Stimulated activated CD8-positive, alpha-beta memory T cell treated with anti-CD3 and anti-CD28 coated beads, Interleukin-15, amount 100 ng/mL, for 1 hour (primary cell): ENCODE data around the gene BCL11B.
A peak's percentile ranks its signal among the peaks of the same experiment; 100 is the strongest.

ENCODE experiments used
- DNase-seq: peaks from one replicate; pipeline ENCODE4 v3.0.0-alpha.2; 2020; ENCODE audit warnings: low read depth

BCL11B gene

DNA sequence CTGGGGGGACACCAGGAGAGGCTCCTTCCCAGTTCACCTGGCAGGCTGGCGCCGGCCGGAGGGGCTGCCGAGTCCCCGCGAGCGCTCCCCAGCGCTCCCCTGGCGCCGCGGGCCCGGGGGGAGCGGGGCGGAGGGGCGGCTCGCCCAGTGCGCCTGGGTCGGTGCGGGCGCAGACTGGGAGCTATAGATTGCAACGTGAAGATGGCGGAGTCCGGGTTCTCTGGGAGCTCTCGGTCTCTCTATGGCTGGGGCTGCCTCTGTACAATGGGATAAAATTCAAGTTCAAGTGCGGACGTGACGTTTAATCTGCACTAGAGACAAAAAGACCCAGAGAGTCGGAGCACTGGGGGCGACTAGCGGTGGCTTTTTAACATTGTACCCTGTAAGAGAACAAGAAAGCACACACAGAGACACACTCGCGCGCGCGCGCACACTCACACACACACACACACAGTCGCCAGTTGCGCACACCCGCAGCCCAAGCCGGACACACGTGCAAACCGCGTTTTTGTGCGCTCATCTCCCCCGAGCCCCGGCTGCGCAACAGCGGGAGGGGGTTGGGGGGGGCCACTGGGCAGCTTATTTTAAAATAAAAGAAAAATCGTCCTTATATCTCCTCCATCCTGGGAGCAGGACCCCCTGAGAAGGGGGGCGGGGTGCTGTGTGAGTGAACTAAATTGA lies at the start of gene BCL11B:
Gene BCL11B, minus strand, starts transcription at position 247 of the 681 bp plus-strand sequence. CDS start 979 bp downstream, outside the sequence.
- peak; percentile 75 for DNase-seq

GRCh38 chr14:99321236-99321925 lies 49.4 kb upstream of the BCL11B start:
- DNase-seq: no peak

DNA sequence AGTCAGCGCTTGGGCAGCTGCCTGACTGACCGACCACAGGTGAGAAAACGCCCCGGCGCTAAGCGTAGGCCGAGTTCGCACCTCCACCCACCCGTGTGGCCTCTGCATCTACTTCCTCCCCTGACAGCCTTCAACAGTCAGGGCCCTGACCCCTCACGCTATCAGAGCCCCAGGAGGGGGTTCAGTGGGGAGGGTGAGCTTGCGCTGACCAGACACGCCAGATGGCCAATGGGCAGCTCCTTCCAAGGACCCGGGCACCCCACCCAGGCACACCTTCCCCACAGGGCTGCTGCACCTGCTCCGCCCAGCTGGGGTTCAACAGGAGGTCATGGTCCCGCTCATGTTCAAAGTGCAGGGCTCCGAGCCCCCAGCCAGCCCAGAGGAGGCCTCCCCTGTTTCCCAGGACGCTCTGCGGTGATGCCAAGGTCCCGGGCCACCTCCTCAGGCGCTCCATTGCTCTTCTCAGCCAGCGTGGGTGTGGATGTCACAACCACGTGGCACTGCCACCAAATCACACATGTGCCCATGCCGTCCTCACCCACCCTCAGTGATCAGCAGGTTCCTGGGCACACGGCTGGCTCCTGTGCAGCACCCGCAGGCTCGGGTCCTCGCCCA lies 48.7 kb upstream of the BCL11B start:
- no peak for DNase-seq

GRCh38 chr14:99320105-99320572 lies 48.1 kb upstream of the BCL11B start:
- peak; percentile 25 for DNase-seq

GRCh38 chr14:99318959-99319295 lies 46.9 kb upstream of the BCL11B start:
- no peak for DNase-seq

DNA sequence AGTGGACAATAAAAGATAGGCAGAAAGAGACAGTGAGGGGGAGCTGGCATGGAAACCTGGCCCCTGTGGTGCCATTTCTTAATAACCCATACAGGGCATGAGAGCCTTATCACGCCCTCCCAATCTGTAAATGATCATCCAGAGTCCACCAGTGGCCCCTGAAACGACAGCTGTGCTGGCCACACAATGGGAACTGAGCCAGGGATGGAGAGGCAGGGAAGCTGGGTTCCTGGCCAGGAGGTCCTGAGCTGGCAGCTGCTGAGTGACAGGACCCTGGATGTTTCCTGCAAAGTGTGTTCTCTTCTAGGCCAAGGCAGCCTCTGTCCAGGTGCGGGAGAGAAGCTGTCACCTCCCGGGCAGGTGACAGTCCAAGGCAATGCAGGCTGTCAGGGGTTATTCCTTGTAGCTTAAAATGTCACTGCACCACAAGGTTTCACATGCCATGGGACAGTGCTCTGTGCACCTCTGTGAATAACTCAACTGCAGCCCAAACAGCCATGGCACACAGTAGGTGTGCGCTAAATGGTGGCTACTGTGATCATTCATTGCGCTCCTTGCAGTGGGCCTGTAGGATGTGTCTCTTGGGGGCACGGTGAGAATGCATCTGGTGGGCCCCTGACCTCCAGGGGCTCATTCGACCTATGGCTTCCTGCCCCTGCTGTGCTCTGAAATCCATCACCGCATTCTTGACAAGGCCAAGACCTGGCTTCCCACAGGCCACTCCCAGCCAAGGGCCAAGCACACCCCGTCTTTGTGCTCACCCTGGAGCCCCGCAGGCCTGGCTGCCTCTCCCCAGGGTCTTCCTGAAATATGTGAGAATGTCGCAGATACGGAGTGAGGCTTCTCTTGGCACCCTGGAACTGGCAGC lies 46.3 kb upstream of the BCL11B start:
- no peak for DNase-seq

DNA sequence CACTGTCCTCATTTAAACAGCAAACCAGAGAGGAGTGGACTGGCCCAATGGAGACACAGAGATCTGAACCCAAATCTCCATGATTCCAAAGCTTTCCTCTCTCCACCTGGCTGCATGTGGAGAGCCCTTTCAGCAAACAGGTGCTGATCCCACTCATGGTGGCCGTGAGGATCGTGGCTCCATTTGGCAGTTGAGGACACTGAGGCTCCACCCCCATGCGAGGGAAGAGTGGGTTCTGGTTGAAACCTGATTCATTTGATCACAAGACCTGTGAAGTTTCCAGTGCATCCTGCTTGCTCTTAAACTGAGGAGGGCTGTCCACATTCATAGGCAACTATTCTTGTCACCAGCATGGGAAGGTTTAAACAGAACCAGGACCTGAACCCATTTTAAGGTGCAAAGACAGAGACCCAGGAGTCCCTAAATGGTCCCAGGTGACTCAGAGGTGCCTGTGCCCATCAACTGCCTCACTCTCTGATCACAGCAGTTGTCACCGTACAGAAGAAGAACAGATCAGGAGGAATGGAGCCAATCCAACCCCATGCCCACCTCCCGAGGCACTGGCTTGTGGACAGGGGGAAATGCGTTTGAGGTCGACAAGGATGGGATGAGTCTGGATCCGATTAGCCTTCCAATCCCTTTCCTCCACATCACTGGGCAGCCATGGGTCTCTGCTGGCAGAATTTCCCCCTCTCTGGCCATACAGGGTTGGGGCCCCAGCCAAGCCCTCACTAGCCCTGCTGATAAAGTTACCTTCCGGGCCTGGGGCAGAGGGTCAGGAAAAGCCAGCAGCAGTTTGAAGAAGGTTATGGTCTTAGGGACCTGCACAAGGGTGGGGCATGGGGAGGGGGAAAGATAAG lies 45.5 kb upstream of the BCL11B start:
- DNase-seq: no peak

GRCh38 chr14:99316281-99317163 lies 44.5 kb upstream of the BCL11B start:
- DNase-seq: no peak

- no peak for DNase-seq
Observed at GRCh38 chr14:99315197-99315596, 43.2 kb upstream of the BCL11B start.

- no peak for DNase-seq
Observed at GRCh38 chr14:99314623-99315022, 42.6 kb upstream of the BCL11B start.

DNA sequence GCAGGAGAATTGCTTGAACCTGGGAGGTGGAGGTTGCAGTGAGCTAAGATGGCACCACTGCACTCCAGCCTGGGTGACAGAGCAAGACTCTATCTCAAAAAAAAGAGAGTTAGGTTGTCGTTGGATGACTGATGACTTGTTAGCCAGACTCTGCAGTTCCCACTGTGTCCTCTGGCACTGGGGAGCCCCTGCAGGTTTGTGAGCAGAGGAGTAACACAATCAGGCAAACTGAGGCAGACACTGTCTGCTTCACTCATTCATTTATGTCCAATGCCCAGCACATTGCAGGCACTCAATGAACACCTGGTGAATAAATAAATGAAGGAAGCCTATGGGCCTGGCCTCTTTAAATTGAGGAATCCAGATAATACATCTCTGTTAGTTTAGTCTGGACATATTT lies 41.2 kb upstream of the BCL11B start:
- no peak for DNase-seq

- DNase-seq: no peak
Observed at GRCh38 chr14:99312106-99312505, 40.1 kb upstream of the BCL11B start.

DNA sequence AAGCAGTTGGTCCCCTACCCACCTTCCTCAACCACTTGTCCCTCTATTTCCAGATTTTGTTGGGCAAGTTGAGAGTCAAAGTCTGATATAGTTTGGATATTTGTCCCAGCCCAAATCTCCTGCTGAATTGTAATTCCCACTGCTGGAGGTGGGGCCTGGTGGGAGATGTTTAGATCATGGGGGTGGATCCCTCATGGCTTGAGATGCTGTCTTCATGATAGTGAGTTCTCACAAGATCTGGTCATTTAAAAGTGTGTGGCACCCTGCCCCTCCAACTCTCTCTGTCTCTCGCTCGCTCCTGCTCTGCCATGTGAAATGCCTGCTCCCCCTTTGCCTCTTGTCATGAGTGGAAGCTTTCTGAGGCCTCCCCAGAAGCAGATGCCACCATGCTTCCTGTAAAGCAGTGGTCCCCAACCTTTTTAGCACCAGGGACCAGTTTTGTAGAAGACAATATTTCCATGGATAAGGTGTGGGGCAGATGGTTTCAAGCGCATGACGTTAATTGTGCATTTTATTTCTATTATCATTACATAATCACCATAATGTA lies 37.3 kb upstream of the BCL11B start:
- DNase-seq: no peak

- DNase-seq: no peak
Observed at GRCh38 chr14:99304208-99304607, 32.2 kb upstream of the BCL11B start.

- no peak for DNase-seq
Observed at GRCh38 chr14:99300190-99300589, 28.2 kb upstream of the BCL11B start.

DNA sequence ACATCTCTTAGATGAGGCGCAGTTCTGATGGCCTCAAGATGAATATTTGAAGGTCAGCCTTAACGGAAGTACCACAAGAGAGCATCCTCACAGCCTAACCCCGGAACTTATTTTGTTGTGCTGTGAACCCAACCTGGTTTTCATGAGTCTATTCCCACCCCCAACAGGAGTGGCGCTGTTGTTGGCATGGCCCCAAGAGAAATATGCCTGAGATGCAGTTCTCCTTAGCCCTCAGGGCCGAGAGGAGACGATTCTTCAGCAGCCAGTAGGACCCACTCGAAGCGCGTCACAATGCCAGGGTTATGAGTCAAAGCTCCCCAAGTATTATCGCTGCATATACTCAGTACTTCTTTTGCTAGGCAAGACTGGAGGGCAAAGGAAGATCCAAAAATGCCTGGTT lies 24.5 kb upstream of the BCL11B start:
- DNase-seq: no peak

GRCh38 chr14:99289394-99290189 lies 17.6 kb upstream of the BCL11B start:
- no peak for DNase-seq

DNA sequence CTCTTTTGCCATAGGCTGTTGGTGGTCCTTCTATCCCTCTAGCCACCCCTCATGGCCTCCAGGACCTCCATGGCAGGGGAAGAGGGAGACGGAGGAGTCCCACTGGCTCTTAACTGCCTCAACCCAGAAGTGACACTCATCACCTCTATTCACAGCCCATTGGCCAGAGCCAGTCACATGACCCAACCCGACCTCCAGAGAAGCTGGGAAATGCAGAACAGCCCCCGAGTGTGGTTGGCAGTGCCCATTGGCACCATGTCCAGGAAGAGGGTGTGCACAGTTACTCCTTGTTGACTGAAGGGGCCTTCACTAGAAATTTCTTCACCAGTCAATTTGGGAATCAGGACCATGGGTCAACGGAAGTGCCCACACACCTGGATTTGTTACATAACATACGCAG lies 17.0 kb upstream of the BCL11B start:
- DNase-seq: no peak

DNA sequence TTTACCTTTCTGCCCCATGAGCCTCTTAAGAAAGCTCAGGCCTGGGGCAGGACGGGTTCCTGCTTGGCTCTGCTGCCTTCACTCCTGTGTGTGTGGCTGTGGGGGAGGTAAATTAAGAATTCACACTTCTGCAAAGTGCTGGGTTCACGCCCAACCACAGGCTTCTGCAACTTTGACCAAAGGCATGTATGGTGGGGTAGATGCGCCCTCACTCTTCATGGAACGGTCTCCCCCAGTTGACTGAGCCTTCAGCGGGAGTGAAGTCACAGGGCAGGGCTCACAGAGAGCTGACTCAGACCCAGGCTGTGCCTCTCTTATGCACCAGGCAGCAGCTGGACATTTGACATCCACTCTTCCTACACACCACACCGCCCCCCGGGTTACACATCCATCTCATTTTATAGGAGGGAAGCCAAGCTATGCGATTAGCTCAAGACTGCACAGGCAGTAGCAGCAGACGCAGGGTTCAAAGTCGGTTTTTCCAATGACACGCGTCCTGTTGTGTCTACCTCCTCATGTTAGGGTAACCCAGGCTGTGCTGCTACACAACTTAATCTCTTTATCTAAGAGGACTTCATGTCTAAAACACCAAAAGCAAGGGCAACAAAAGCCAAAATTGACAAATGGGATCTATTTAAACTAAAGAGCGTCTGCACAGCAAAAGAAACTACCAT lies 15.4 kb upstream of the BCL11B start:
- DNase-seq: no peak
